ENCODE data around the gene DAP.
"Not testable (repeated sequence)": the region's sequence is repeated elsewhere in the genome, so short reads cannot be mapped to it uniquely, and the experiment has no call there.

DAP gene

GRCh38 chr5:10653043-10653442, 108.0 kb downstream of the DAP start:
- no peak for DNase-seq (ENCODE audit: low spot score)

- DNase-seq (ENCODE audit: low spot score): no peak
These were observed 108.4 kb downstream of the DAP start for GRCh38 chr5:10652606-10653005.

GRCh38 chr5:10652151-10652550, 108.9 kb downstream of the DAP start:
- DNase-seq (ENCODE audit: low spot score): no peak

- no peak for DNase-seq (ENCODE audit: low spot score)
These were observed 111.2 kb downstream of the DAP start for GRCh38 chr5:10649666-10650380.

GRCh38 chr5:10648806-10649665, 112.0 kb downstream of the DAP start:
- DNase-seq (ENCODE audit: low spot score): no peak

GRCh38 chr5:10647640-10648039, 113.4 kb downstream of the DAP start:
- no peak for DNase-seq (ENCODE audit: low spot score)

- DNase-seq (ENCODE audit: low spot score): no peak
These were observed 115.4 kb downstream of the DAP start for GRCh38 chr5:10645671-10646070.

GRCh38 chr5:10645146-10645545, 115.9 kb downstream of the DAP start:
- DNase-seq (ENCODE audit: low spot score): no peak

GRCh38 chr5:10644192-10644591, 116.8 kb downstream of the DAP start:
- no peak for DNase-seq (ENCODE audit: low spot score)

- no peak for DNase-seq (ENCODE audit: low spot score)
These were observed 118.7 kb downstream of the DAP start for GRCh38 chr5:10642367-10642766.

- DNase-seq (ENCODE audit: low spot score): no peak
These were observed 121.1 kb downstream of the DAP start for GRCh38 chr5:10639846-10640368.

GRCh38 chr5:10638723-10639122, 122.3 kb downstream of the DAP start:
- not testable (repeated sequence) for DNase-seq (ENCODE audit: low spot score)

GRCh38 chr5:10637944-10638343, 123.1 kb downstream of the DAP start:
- DNase-seq (ENCODE audit: low spot score): no peak

- DNase-seq (ENCODE audit: low spot score): no peak
These were observed 124.5 kb downstream of the DAP start for GRCh38 chr5:10636363-10637142.

GRCh38 chr5:10635867-10636350, 125.1 kb downstream of the DAP start:
- no peak for DNase-seq (ENCODE audit: low spot score)

- DNase-seq (ENCODE audit: low spot score): peak; percentile 66
These were observed 125.7 kb downstream of the DAP start for GRCh38 chr5:10635257-10635866.

GRCh38 chr5:10634562-10634961, 126.5 kb downstream of the DAP start:
- DNase-seq (ENCODE audit: low spot score): no peak

- no peak for DNase-seq (ENCODE audit: low spot score)
These were observed 127.0 kb downstream of the DAP start for GRCh38 chr5:10634050-10634449.

GRCh38 chr5:10633271-10634049, 127.6 kb downstream of the DAP start:
- DNase-seq (ENCODE audit: low spot score): peak; percentile 40

- DNase-seq (ENCODE audit: low spot score): peak; percentile 35
These were observed 128.8 kb downstream of the DAP start for GRCh38 chr5:10632110-10632761.

Data from CD4-positive, alpha-beta T cell treated with Interleukin-2 at 100 ng/mL for 4 hours (primary cell).